PFSK-1 (cell line): ENCODE measurements around the gene KRT80.

Source experiments
- FOXP2 ChIP-seq: optimal IDR thresholded peaks from 2 replicates; pipeline ENCODE3; 2011; ENCODE audit warnings: borderline replicate concordance, control low read depth, inconsistent platforms; ENCODE audit not compliant: insufficient read depth; ENCODE audit errors: extremely low read length, extremely low read depth
- POLR2AphosphoS5 ChIP-seq: IDR thresholded peaks from 2 replicates; pipeline ENCODE4 v1.6.1; 2012; ENCODE audit warnings: low read depth, mild to moderate bottlenecking, control low read depth, low read length, moderate library complexity
- SIN3A ChIP-seq: IDR thresholded peaks from 2 replicates; pipeline ENCODE4 v1.6.1; 2012; ENCODE audit warnings: mild to moderate bottlenecking, low read length, moderate library complexity, borderline replicate concordance; ENCODE audit not compliant: insufficient read depth
- TAF1 ChIP-seq: IDR thresholded peaks from 2 replicates; pipeline ENCODE4 v1.6.1; 2012; ENCODE audit warnings: low read length, control low read depth, borderline replicate concordance; ENCODE audit not compliant: insufficient read depth
- TF ChIP-seq, protein P1 (sequence below), 2 experiments: IDR thresholded peaks; 2 replicates each; pipeline versions ENCODE4 v1.6.1 to v1.8.0; 2011 to 2012; ENCODE audit warnings: low read depth in 2 of 2, low read length in 2 of 2, control low read depth in 1 of 2, inconsistent platforms in 1 of 2, mild to moderate bottlenecking in 1 of 2, moderate library complexity in 1 of 2; ENCODE audit not compliant: insufficient read depth in 1 of 2

Gene KRT80

DNA sequence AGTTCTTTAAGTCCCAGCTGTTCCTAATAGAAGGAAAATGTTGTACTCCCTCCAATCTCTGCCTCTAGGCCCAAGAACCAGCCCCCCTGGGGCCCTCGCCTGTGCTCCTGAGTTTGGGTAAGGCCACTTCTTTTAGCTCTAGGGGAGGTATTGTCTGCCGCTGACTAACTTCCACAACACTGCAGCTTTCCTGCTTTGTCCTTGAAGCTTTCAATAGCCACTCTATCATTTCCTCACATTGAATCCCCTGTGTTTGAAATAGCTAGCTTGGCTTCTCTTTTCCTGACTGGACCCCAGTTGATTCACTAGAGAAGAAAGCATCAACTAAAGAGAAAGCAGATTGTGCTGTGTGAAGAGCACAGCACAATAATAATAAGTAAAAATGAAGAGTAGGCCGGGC lies 28.8 kb downstream of the KRT80 start:
- TF ChIP-seq SIN3A (no peak), POLR2AphosphoS5 (no peak), TAF1 (no peak), FOXP2 (no peak)
- TF ChIP-seq, protein P1, sequence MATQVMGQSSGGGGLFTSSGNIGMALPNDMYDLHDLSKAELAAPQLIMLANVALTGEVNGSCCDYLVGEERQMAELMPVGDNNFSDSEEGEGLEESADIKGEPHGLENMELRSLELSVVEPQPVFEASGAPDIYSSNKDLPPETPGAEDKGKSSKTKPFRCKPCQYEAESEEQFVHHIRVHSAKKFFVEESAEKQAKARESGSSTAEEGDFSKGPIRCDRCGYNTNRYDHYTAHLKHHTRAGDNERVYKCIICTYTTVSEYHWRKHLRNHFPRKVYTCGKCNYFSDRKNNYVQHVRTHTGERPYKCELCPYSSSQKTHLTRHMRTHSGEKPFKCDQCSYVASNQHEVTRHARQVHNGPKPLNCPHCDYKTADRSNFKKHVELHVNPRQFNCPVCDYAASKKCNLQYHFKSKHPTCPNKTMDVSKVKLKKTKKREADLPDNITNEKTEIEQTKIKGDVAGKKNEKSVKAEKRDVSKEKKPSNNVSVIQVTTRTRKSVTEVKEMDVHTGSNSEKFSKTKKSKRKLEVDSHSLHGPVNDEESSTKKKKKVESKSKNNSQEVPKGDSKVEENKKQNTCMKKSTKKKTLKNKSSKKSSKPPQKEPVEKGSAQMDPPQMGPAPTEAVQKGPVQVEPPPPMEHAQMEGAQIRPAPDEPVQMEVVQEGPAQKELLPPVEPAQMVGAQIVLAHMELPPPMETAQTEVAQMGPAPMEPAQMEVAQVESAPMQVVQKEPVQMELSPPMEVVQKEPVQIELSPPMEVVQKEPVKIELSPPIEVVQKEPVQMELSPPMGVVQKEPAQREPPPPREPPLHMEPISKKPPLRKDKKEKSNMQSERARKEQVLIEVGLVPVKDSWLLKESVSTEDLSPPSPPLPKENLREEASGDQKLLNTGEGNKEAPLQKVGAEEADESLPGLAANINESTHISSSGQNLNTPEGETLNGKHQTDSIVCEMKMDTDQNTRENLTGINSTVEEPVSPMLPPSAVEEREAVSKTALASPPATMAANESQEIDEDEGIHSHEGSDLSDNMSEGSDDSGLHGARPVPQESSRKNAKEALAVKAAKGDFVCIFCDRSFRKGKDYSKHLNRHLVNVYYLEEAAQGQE (IDR thresholded peaks at IDR 0.05; ENCODE audit: insufficient read depth in 1 of 2, low read depth in 2 of 2, low read length in 2 of 2) = no peak

- TF ChIP-seq FOXP2 (no peak), TAF1 (no peak), POLR2AphosphoS5 (no peak), SIN3A (no peak)
- TF ChIP-seq, protein P1 (IDR thresholded peaks at IDR 0.05; ENCODE audit: insufficient read depth in 1 of 2, low read depth in 2 of 2, low read length in 2 of 2) = no peak
Observed at GRCh38 chr12:52160200-52160599, 31.6 kb downstream of the KRT80 start.

- no peak for TF ChIP-seq TAF1
- no peak for TF ChIP-seq POLR2AphosphoS5
- TF ChIP-seq SIN3A = no peak
- no peak for TF ChIP-seq FOXP2
- TF ChIP-seq, protein P1 (IDR thresholded peaks at IDR 0.05; ENCODE audit: insufficient read depth in 1 of 2, low read depth in 2 of 2, low read length in 2 of 2) = no peak
Observed at GRCh38 chr12:52157566-52158150, 34.2 kb downstream of the KRT80 start.

DNA sequence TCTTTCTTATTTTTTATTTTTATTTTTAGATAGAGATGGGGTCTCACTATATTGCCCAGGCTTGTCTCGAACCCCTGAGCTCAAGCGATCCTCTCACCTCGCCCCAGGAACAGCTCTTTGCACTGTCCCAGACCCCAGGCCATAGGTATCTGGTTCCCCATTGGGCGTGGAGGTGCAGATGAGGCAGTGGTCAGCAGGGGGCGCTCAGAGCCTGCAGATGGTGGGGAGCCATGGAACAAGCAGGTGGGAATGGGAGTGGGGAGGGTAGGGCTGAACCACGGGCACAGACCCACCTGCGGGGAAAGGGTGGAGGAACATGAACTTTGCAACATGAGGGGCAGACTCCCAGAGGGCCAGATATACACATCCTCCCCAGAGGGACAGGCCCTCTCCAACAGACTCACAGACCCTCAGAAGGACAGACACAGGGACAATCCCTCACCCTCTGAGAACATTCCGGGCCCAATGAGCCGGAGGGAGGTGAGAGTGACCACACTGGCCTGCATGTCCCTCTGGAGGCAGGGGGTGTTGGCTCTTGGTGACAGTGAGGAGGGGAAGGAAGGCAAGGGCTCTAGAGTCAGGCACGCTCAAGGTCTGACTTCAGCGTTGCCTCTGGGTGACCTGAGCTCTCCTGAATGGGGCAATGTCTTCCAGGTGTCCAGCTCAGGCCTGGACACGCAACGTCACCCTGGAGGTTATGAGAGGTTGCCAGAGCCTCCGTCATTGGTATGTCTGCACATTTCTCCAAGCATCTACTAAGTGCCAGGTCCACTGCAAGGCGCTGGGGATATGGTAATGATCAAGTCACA lies 34.9 kb downstream of the KRT80 start:
- TF ChIP-seq FOXP2 (peak; percentile 34), TAF1 (no peak), SIN3A (no peak), POLR2AphosphoS5 (no peak)
- TF ChIP-seq, protein P1 (IDR thresholded peaks at IDR 0.05; ENCODE audit: insufficient read depth in 1 of 2, low read depth in 2 of 2, low read length in 2 of 2) = no peak
